Common myeloid progenitor, CD34-positive (primary cell): ENCODE results near the gene RBM15.

Experiments used
- CTCF ChIA-PET: fragments of 350-600 bp; sonication (Branson Sonifier 250); formaldehyde crosslinking; loops from one replicate; lab custom pipeline; 2021; ENCODE audit warnings: antibody characterized with exemption; lab: Charles Lee
- POLR2A ChIA-PET: fragments of 350-600 bp; sonication (Branson Sonifier 250); formaldehyde crosslinking; loops from one replicate; lab custom pipeline; 2021; ENCODE audit warnings: antibody characterized with exemption; lab: Charles Lee
- DNase-seq, 3 donors: peaks; one replicate each; pipeline versions ENCODE4 v3.0.0 to v3.0.0-alpha.2; 2013
- H3K27ac ChIP-seq, 2 experiments: 1 replicate in 1 of 2; 2 replicates in 1 of 2; pipeline ENCODE4 v1.7.0; 2013; ENCODE audit warnings: inconsistent platforms in 2 of 2, low read length in 2 of 2, mild to moderate bottlenecking in 2 of 2, low read depth in 1 of 2, moderate library complexity in 1 of 2; ENCODE audit not compliant: severe bottlenecking in 2 of 2, insufficient read depth in 1 of 2, poor library complexity in 1 of 2
- H3K27me3 ChIP-seq, 5 experiments: replicated peaks in 2 of 5; 1 replicate in 3 of 5; 2 replicates in 2 of 5; pipeline versions ENCODE4 v1.6.1 to v1.7.0; 2013; ENCODE audit warnings: low read length in 4 of 5, mild to moderate bottlenecking in 2 of 5, moderate library complexity in 2 of 5, inconsistent platforms in 1 of 5; ENCODE audit not compliant: insufficient read depth in 5 of 5, control insufficient read depth in 4 of 5
- H3K36me3 ChIP-seq, 4 experiments: 1 replicate in 2 of 4; 2 replicates in 2 of 4; pipeline versions ENCODE4 v1.6.1 to v1.7.0; 2013; ENCODE audit warnings: low read length in 3 of 4, control low read depth in 1 of 4, mild to moderate bottlenecking in 1 of 4; ENCODE audit not compliant: control insufficient read depth in 4 of 4, insufficient read depth in 4 of 4
- H3K4me1 ChIP-seq, 4 experiments: 1 replicate in 3 of 4; 2 replicates in 1 of 4; pipeline versions ENCODE4 v1.6.1 to v1.7.1; 2013; ENCODE audit warnings: low read length in 3 of 4, mild to moderate bottlenecking in 3 of 4, control low read depth in 1 of 4, inconsistent platforms in 1 of 4, moderate library complexity in 1 of 4; ENCODE audit not compliant: control insufficient read depth in 4 of 4, insufficient read depth in 4 of 4; ENCODE audit errors: control extremely low read depth in 1 of 4
- H3K4me3 ChIP-seq, 7 experiments: 1 replicate in 4 of 7; 2 replicates in 3 of 7; pipeline versions ENCODE4 v1.5.1 to v1.7.0; 2013; ENCODE audit warnings: mild to moderate bottlenecking in 7 of 7, low read length in 6 of 7, moderate library complexity in 6 of 7, inconsistent platforms in 2 of 7, low read depth in 2 of 7, control low read depth in 1 of 7; ENCODE audit not compliant: insufficient read depth in 4 of 7, control insufficient read depth in 1 of 7; ENCODE audit errors: extremely low read depth in 1 of 7
- H3K9me3 ChIP-seq, 5 experiments: 1 replicate in 4 of 5; 2 replicates in 1 of 5; pipeline versions ENCODE4 v1.6.1 to v1.7.1; 2013; ENCODE audit warnings: low read length in 4 of 5, mild to moderate bottlenecking in 2 of 5, inconsistent platforms in 1 of 5, low read depth in 1 of 5, moderate library complexity in 1 of 5; ENCODE audit not compliant: control insufficient read depth in 4 of 5, insufficient read depth in 2 of 5; ENCODE audit errors: control extremely low read depth in 1 of 5
- WGBS: methylation state at CpG from one replicate; pipeline ENCODE4 v1.1.5; 2013; ENCODE audit not compliant: insufficient coverage; 5-methylcytosine and 5-hydroxymethylcytosine counted together

Gene RBM15

GRCh38 chr1:110340207-110340468 lies 961 bp downstream of the RBM15 start:
- Histone ChIP-seq H3K36me3 (peaks cover 0 to 34% (median 21%) of the 10 kb centered on the region in 4 experiments), H3K4me3 (peak overlapping the region; percentile 81 to 100 (median 99)), H3K27ac (peak overlapping the region; percentile 94 to 99), H3K9me3 (no peaks in the 10 kb centered on the region), H3K4me1 (peaks cover 16 to 64% (median 48%) of the 10 kb centered on the region in 4 experiments), H3K27me3 (no peaks in the 10 kb centered on the region)
- peak in 1 of 3 donors; percentile 23 for DNase-seq
- ChIA-PET CTCF (interaction anchor here (0.8 to 6.4 kb wide), 8 partner anchors 8 to 143 kb away, joined by 3 to 40 read pairs (median 4); partner anchors contain the start of gene LAMTOR5), POLR2A (no interaction called here)
- 20% methylated on average over 6 of the region's 9 CpGs for WGBS

- H3K27ac ChIP-seq = peak overlapping the region in 1 of 2 experiments; percentile 99
- peaks cover 2 to 35% (median 24%) of the 10 kb centered on the region in 4 experiments for H3K36me3 ChIP-seq
- no peak for DNase-seq
- CTCF ChIA-PET = interaction anchor here (0.8 to 2.1 kb wide), 2 partner anchors 7 to 67 kb away, joined by 3 to 16 read pairs; partner anchors contain the start of gene LAMTOR5
- POLR2A ChIA-PET = no interaction called here
- H3K4me1 ChIP-seq = peaks cover 16 to 59% (median 47%) of the 10 kb centered on the region in 4 experiments
- WGBS = 96% methylated on average over 27 of the region's 27 CpGs
- peak overlapping the region in 1 of 7 experiments; percentile 4 for H3K4me3 ChIP-seq
- H3K27me3 ChIP-seq = no peaks in the 10 kb centered on the region
- H3K9me3 ChIP-seq = no peaks in the 10 kb centered on the region
Measured at GRCh38 chr1:110341146-110341871, 2.1 kb downstream of the RBM15 start.

- H3K4me1 ChIP-seq = peaks cover 16 to 53% (median 42%) of the 10 kb centered on the region in 4 experiments
- CTCF ChIA-PET = no interaction called here
- H3K27me3 ChIP-seq = no peaks in the 10 kb centered on the region
- peak overlapping the region in 2 of 7 experiments; percentile 3 to 29 for H3K4me3 ChIP-seq
- H3K9me3 ChIP-seq = no peaks in the 10 kb centered on the region
- no peak for DNase-seq
- WGBS = 92% methylated on average over 7 of the region's 9 CpGs
- H3K27ac ChIP-seq = peak overlapping the region in 1 of 2 experiments; percentile 99
- POLR2A ChIA-PET = no interaction called here
- peaks cover 2 to 41% (median 30%) of the 10 kb centered on the region in 4 experiments for H3K36me3 ChIP-seq
Measured at GRCh38 chr1:110341872-110342331, 2.7 kb downstream of the RBM15 start.

- DNase-seq = no peak
- POLR2A ChIA-PET = no interaction called here
- Histone ChIP-seq H3K27ac (peak overlapping the region in 1 of 2 experiments; percentile 44), H3K4me3 (peak overlapping the region in 1 of 7 experiments; percentile 20), H3K36me3 (peaks cover 5 to 50% (median 38%) of the 10 kb centered on the region in 4 experiments), H3K9me3 (no peaks in the 10 kb centered on the region), H3K4me1 (peaks cover 13 to 51% (median 36%) of the 10 kb centered on the region in 4 experiments), H3K27me3 (no peaks in the 10 kb centered on the region)
- CTCF ChIA-PET = interaction anchor here (0.6 kb wide), 2 partner anchors 153 to 299 kb away, joined by 3 read pairs; no protein-coding TSS in a partner anchor
- WGBS = 100% methylated on average over 1 of the region's 2 CpGs
Measured at GRCh38 chr1:110343249-110343648, 4.1 kb downstream of the RBM15 start.

GRCh38 chr1:110344152-110344551 lies 5.0 kb downstream of the RBM15 start:
- H3K9me3 ChIP-seq = no peaks in the 10 kb centered on the region
- H3K27me3 ChIP-seq = no peaks in the 10 kb centered on the region
- no peak for DNase-seq
- WGBS = no CpG with 5 or more reads among the region's 3 CpGs
- no peak overlapping the region for H3K4me3 ChIP-seq
- H3K27ac ChIP-seq = peak overlapping the region in 1 of 2 experiments; percentile 44
- CTCF ChIA-PET = interaction anchor here (1.1 kb wide), 1 partner anchor 23 kb away, joined by 3 read pairs; no protein-coding TSS in a partner anchor
- peaks cover 5 to 50% (median 38%) of the 10 kb centered on the region in 4 experiments for H3K36me3 ChIP-seq
- POLR2A ChIA-PET = no interaction called here
- peaks cover 17 to 60% (median 42%) of the 10 kb centered on the region in 4 experiments for H3K4me1 ChIP-seq

GRCh38 chr1:110345480-110345879 lies 6.3 kb downstream of the RBM15 start:
- H3K27me3 ChIP-seq = no peaks in the 10 kb centered on the region
- peaks cover 5 to 56% (median 40%) of the 10 kb centered on the region in 4 experiments for H3K36me3 ChIP-seq
- 100% methylated on average over 1 of the region's 3 CpGs for WGBS
- CTCF ChIA-PET = no interaction called here
- H3K27ac ChIP-seq = peak overlapping the region in 1 of 2 experiments; percentile 12
- H3K9me3 ChIP-seq = no peaks in the 10 kb centered on the region
- POLR2A ChIA-PET = no interaction called here
- peaks cover 15 to 58% (median 37%) of the 10 kb centered on the region in 4 experiments for H3K4me1 ChIP-seq
- no peak overlapping the region for H3K4me3 ChIP-seq
- no peak for DNase-seq

- no peak overlapping the region for H3K4me3 ChIP-seq
- no peak overlapping the region for H3K27ac ChIP-seq
- no peaks in the 10 kb centered on the region for H3K9me3 ChIP-seq
- WGBS = 91% methylated on average over 8 of the region's 9 CpGs
- ChIA-PET CTCF (interaction anchor here (0.8 to 1.2 kb wide), 3 partner anchors 22 to 139 kb away, joined by 3 read pairs; no protein-coding TSS in a partner anchor), POLR2A (no interaction called here)
- H3K36me3 ChIP-seq = peaks cover 5 to 53% (median 34%) of the 10 kb centered on the region in 4 experiments
- H3K4me1 ChIP-seq = peaks cover 12 to 51% (median 29%) of the 10 kb centered on the region in 4 experiments
- DNase-seq = no peak
- H3K27me3 ChIP-seq = no peaks in the 10 kb centered on the region
Measured at GRCh38 chr1:110346690-110347089, 7.5 kb downstream of the RBM15 start.
